Stimulated activated CD8-positive, alpha-beta memory T cell treated with anti-CD3 and anti-CD28 coated beads, Interleukin-7, amount 100 ng/mL, for 24 hours (primary cell): Measurements from ENCODE around the gene GRID2.

Source experiments
- DNase-seq: peaks from one replicate; pipeline ENCODE4 v3.0.0-alpha.2; 2020; ENCODE audit warnings: low read depth

The GRID2 gene

DNA sequence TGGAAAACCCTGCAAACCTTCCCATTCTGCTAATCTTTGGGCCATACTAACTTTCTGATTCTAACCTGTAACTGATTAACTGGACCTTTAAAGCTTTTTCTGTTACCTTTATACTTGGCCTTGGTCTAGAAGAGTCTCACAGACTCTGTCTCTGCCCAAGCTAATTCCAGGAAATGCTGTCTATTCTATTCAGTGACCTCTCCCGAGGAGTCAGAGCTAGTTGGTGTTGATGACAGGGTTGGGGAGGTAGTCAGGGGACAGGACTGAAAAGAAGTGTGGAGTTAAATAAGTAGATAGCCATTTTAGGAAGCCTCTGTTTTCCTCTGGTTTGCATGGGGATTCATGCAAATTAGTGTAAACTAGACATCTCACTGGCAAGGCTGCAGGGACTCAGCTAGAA is 429.5 kb downstream of the GRID2 start:
- DNase-seq, result no peak

DNA sequence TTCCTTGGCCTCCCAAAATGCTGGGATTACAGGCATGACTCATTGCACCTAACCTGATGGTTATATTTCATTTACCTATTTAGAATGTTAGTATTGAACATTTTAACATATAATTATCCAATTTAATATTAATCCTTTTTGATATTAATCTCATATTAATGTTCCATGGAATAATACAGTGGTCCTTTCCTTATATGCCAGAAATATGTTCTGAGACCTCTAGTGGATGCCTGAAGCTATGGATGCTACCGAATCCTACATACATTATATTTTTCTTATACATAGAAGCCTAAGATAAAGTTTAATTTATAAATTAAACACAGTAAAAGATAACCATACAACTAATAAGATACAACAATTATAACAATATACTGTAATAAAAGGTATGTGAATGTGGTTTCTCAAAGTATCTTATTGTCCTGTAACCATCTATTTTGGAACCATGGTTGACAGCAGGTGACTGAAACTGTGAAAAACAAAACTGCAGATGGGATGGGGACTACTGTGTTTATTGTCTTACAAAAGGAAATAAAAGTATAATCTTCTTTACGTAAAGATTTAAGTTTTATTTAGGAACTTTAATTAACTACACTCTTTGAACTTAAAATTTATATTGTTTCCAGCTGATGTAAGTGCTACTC is 431.4 kb downstream of the GRID2 start:
- DNase-seq, result no peak

DNA sequence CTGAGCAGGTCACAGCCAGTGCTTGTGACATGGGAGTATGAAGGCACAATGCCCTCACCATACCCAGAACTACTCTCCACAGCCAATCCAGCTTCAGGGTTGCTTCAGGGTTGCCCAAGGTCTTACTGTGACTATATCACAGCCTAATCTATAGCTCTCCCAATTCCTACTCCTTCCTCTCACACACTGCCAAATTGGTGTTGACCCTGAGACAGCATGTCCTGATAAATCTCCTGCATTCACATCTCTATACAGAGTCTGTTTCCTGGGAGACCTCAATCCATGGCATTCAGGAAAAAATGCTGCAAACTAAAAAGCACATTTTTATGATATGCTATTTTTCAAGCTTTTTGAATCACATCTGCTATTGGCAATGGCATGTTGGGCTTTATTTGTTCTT is 456.7 kb downstream of the GRID2 start:
- no peak for DNase-seq

DNA sequence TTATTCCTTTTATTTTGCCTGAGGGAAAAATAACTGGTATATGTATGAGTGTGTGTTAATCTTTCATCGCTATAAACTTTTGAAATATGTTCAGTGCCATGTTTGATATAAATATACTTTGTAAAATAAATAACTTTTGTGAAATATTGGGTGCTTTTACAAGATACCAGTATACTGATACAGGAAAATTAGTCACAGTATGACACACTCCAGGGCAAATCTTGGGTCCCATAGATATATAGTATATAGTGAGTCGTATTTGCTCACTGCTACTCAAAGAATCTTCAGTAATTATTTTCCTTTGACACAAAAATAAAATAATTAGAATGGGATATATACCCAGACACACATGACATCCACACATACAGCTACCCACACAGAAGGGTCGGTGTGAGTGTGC is 472.3 kb downstream of the GRID2 start:
- DNase-seq, result no peak

DNA sequence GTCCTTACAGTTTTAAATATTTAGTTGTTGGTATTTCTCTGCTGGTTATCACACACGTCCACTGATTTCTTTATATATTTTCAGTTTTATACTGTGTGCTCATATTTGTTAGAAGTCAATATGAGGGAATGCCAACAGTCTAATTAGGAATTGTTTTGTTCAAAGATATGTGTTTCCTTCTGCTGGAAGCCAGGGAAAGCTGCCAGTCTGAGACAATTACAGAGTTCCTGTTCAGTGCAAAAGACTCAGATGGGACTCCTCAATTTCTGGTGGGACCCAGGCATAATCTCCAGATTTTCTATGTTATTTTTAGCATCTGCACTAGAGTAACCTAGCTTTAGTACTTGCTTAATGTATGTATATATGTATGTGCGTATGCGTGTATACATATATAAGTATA is 486.0 kb downstream of the GRID2 start:
- no peak for DNase-seq

DNA sequence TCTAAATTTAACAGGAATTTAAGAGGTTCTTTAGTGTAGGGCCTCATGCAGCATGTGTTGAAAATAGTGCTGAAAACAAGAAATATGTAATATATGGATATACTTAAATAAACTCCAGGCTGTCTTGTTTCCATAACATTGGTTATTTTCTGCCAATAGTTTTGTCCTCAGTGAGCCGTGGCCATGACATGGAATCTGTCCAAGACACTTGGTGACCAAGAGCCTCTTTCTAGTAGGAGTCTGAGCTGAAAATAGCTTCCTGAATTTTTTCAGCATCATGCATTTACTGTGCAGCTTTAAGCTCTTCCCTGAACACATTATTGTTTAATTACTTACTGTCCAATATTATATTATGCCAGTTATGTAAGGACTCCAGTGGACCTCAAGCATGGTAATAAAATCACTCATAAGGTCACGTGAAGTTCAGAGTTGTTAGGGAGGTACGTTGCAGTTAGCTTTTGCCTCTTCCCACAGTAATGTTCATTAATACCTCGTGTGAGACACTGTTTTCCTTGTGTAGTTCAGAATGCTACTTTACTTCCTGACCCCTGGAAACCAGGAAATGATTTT is 488.2 kb downstream of the GRID2 start:
- no peak for DNase-seq

DNA sequence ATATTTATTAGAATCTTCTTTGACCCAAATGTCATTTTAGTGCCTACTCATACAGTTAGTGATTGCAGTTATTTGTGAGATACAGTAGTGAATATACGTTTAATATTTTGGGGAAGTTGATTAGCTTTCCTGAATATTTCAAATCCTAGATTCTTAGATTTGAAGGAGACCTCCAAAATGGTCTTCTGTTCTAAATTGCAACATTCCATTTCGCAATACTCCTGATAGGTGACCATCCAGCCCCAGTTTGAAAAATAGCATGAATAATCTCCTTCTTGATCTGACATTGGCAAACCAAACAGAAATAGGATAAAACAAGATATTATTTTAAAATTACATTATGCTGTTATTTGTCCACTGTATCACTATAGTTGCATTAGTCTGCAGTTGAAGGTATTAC is 505.6 kb downstream of the GRID2 start:
- DNase-seq, result no peak

DNA sequence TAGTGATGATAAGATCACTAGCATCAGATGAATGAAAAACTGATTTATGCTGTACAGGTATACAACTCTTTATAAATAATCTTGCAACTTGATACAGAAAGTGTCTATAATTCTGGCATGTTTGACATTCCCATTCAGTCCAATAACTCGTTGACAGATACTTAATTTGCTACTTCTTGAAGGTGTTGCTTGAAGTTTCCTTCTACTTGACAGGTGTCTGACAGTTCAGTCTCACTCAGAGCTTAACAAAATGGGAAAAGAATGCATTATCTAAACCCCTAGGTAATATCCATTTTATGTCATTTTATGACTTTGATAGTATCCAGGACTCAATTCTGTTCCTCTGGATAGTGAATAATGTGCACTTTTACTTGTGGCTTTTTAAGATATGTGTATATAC is 508.9 kb downstream of the GRID2 start:
- no peak for DNase-seq

DNA sequence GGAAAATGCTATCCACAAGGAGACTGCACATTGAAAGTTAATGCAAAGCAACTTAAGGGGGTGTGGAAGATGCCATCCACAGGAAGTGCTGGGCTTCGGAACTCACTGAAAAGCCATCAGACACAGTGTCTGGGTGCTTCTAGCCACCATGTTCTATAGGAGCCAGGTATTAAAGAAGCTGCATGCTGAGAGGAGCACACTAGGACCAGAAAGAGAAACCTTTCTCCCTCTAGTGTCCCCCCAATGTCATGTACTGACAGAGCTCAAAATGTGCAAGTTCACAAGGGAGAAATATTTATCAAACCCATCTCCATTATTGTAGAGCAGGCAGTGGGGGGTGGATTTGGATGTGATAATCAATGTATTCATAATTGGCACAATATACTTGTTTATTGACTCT is 510.9 kb downstream of the GRID2 start:
- DNase-seq, result no peak

DNA sequence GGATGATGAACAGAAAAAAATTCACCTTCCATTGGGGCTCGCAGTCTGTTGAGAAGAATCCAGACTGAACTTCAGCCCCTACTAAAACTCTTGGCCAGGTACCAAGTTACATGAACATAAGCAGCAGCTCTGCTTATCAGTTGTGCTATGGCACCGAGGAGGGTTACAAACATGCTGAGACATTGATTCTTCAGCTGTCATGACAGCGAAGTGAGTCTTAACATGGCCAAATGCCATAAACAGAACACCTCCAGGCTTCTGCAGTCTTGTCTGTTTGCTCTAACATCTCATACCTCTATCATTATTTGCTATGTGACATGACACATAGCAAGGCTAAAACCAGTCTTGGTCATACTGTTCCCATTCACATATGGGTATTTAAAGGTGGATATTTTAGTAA is 521.5 kb downstream of the GRID2 start:
- DNase-seq, result no peak

DNA sequence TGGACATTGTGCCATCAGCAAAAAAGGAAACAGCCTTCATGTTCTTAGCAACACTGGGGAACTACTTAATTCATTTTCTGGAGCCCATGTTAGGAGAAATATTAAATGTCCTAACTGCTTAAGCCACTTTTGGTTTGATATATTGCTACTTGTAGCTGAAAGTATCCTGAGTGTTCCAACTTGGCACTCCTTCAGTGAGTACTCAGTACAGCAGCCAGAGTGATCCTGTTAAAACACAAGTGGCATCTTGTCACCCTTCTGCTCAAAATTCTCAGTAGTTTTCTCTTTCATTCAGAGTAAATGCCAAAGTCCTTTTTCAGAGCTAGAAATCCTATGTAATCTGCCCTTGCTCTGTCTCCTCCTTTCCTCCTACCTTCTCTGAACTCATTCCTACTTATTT is 522.0 kb downstream of the GRID2 start:
- DNase-seq, result no peak

DNA sequence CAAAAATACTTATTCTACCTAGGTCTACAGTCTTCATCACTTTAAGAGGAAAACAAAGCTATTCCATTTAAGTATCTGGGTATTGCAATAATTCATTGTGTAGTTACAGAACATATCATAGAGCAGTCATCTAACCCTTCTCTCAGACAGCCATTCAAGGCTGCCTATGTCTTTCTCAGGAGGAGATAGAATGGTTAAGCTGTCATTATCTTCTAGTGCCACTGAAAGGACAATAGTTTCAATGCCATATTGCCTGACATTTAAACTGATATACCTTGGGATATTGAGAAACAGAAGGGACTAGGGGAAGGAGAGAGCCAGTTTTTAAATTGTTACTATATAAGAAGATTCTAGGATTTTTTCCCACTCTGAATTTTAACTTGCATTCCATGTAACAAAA is 527.0 kb downstream of the GRID2 start:
- DNase-seq, result no peak

DNA sequence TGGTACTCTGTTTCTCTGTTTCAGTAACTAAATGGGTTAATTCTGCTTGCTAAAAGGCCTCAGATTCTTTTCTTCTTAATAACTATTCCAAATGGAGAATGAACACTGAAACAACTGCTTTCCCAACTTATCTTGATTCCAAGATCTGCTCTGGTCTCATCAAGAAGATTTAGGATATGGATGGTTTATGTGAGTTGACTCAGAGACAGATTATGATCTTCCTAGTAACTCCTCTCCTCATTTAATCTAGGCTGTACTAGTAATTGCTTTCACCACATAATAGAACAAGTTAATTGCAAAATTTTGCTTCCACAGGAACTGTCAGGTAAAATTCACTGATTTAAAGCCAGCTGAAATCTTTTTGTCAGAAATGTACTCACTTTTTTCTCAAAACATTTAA is 537.1 kb downstream of the GRID2 start:
- DNase-seq, result no peak

DNA sequence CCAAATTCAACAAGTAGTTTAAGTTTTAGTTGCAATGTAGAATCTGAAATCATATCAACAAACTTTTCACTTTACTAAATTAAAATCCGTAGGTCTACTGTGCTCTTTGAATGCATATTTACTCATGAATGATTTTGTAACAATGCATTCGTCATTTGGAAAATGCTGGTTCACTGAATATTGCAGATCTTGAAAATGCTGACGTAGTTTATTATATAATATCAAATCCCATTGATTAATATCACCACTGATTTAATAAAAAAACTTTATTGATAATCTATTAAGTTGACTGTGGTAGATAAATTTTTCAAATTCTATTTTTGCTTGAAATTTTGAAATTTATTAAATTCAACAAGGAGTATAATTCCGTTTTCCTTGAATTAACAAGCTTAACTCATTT is 540.0 kb downstream of the GRID2 start:
- DNase-seq, result no peak

DNA sequence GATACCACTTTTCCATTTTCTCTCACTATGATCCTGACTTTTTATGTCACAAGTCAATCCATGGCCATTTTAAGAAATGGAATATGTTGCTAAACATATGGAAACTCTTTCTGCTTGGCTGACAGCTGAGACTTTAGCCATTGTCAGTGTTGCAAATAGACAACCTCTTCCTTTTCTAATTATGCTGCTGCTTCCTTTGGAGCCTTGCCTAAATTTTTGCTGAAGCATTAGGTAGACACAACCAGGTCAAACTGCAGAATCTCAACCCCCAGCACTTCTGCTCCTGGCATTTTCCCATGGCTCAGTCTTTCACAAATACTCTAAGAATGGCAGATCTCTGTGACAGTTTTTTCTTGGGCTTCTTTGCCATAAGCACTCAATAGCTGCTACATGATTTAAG is 543.3 kb downstream of the GRID2 start:
- no peak for DNase-seq

DNA sequence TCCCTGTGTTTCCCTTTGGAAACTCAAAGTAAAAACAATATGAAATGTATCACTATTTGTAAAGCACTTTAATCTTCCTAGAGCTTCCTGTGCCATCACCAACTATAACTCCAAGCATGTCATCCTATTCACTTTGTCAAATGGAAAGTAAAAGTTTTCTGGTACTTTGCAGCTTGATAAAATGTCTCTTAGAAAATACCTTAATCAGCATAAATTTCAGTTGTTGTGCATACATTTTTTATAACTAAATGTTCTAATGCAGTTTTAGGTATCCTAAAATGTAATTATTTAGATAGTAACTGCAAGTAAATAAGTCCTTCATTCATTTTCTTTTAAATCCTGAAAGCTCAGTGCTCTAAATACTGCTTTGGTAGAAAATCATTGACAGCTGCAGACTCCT is 558.7 kb downstream of the GRID2 start:
- no peak for DNase-seq

DNA sequence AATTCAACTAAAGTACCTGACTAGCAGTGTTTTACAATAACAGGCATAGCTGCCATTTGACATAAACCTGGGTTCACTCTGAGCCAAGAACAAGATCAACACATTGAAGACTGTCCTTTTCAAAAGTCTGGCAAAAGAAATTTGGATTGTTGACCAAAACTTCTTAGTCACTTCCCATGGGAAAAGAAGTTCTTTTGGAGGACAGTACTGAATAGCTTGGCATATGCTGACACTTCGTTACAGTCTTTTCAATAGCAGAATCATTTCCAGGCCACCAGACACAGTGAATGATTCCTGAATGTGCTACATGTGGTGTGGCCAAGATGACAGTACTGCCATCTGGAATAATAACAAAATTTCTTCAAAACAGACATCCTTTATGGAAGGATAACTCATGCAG is 560.3 kb downstream of the GRID2 start:
- DNase-seq, result no peak

DNA sequence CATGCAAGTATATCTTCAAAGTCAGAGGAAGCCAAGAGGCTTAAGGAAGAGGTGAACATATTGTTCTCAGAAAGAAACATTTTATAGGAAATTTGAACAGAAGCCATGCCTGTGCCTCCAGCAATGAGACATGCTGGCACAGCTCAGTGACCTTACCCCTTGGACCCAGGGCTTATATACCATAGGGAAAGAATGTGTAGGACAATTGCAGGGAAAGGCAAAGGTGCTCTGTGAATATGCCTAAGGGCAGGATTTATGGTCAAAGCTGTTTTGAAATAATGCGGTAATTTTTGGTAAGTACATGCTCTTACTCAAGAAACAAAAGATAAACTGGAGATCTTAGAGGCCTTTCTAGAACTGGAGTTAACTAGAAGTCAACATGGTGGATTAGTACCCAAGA is 568.8 kb downstream of the GRID2 start:
- DNase-seq, result no peak

DNA sequence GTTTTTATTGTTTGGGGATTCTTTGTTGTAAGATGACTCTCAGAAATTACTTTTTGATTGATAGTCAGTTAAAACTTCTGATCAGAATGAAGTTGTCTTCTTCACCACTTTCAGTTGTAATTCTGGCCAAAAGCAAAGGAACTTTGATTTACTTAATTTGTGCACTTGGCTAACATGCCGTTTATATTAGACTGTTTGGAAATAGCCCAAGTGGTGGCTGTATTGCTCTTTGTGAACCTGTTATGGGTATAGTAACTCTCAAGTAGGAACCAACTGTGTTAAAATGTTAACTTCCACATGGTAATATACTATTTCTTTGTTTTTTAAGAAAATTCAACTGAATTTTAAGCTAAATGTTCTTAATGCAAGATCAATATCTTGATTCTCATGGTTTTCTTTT is 581.9 kb downstream of the GRID2 start:
- no peak for DNase-seq

DNA sequence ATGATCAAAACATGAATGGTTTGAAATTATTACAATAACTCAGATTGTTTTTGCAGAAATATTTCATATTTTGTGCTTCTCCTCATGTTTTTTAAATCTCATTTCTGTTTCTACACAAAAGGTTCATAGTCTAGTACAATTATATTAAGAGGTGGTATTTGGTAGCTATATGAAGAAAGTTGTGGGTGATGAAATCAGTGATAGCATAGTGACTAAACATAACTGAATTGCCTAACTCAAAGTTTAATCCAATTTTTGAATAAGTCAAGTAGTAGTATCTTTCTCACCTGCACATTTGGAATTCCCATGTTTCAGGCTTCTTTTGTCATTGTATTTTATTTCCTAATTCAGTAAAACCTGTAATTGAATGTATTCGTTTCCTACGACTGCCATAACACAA is 648.7 kb downstream of the GRID2 start:
- DNase-seq, result no peak

DNA sequence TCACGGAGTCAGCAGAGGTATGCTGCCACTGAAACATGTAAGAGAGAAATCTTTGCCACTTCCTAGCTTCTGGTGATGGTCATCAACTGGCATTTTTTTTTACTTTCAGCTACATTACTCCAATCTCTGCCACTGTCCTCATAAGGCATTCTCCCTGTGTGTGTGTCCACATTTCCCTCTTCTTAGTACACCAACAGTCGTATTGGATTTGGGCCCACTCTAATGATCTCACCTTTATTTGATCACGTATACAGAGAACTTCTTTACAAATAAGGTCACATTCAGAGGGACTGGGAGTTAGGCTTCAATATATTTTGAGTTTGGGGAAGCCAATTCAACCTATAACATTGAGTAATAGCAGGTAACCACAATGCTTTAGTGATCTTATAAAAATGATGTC is 649.1 kb downstream of the GRID2 start:
- DNase-seq, result no peak

DNA sequence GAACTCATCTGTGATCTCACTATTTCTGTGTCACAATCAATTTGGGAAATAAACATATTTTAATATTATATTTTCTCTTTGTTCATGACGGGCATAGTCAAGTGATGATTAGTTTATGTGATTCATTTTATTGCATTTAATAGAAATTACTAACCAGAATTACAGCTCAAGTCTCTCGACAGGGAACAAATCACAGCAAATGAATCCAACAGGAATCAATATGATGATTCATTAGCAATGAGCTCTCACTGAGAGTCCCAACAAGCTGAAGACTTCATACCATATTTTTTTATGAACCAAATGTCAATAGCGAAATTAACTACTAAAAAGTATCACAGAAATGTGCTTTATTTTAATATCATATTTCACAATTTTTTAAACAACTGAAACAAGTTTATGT is 649.7 kb downstream of the GRID2 start:
- no peak for DNase-seq

DNA sequence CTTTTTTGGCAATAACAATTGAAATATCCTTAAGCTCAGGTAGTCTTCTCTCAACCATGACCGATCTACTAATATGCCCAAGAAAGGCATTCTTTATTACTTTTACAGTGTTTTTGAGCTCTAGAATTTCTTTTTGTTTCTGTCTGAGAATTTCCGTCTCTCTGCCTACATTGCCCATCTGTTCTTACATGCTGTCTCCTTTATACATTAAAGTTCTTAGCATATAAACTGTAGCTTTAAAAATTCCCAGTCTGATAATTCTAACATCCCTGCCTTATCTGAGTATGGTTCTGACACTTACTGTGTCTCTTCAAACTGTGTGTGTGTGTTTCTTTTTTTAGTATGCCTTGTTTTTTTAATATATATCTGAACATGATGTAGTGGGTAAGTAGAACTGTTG is 658.1 kb downstream of the GRID2 start:
- DNase-seq, result no peak

DNA sequence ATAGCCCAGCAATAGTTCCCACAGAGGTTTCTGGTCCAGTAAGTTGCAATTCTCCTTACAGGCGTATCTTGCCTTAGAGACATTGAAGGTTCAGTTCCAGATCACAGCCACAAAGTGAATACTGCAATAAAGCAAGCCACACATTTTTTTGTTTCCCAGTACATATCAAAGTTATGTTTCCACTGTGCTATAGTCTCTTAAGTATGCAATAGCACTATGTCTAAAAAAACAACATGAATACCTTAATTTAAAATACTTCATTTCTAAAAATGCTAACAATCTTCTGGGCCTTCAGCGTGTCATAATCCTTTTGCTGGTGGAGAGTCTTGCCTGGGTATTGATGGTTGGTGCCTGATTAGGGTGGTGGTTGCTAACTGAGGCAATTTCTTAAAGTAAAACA is 659.1 kb downstream of the GRID2 start:
- DNase-seq, result no peak

DNA sequence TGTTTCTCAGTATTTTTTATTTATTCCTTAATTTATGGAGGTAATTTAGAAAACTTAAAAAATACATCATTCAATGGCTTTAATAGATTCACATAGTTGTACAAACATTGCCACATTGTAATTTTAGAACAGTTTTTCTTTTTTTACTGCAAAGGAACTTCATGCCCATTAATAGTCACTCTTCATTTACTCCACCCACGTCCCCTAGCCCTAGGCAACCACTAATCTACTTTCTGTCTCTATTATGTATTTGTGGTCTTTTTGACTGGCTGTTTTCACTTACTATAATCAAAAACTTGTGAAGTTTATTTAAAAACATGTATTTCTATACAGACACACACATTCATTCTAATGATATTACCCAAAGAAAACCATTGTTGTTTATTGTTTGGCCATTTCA is 664.8 kb downstream of the GRID2 start:
- no peak for DNase-seq
